Peyer's patch (tissue), 4 donors: Measurements from ENCODE around the gene RAB8B. TPM values are rescaled to one million over a fixed set of nuclear protein-coding genes. Genes with fewer than 3 reads are reported as not detected.

Source experiments
- DNase-seq, 3 donors: peaks; one replicate each; pipeline ENCODE4 v3.0.0-alpha.2; 2017 to 2019
- H3K27ac ChIP-seq, 4 donors: fragments of 200-600 bp; sonication (generic); one replicate each; pipeline ENCODE4 v1.5.1; 2016 to 2019
- H3K27me3 ChIP-seq, 2 donors: fragments of 200-600 bp; sonication (generic); one replicate each; pipeline ENCODE4 v1.5.1; 2019
- H3K36me3 ChIP-seq, 3 donors: fragments of 200-600 bp; sonication (generic); one replicate each; pipeline ENCODE4 v1.5.1; 2016 to 2019
- H3K4me1 ChIP-seq, 4 donors: fragments of 200-600 bp; sonication (generic); one replicate each; pipeline ENCODE4 v1.5.1; 2016 to 2019
- H3K4me3 ChIP-seq, 4 donors: fragments of 200-600 bp; sonication (generic); 1 replicate in 3 of 4; 2 replicates in 1 of 4; pipeline ENCODE4 v1.5.1; 2016 to 2019; ENCODE audit warnings: mild to moderate bottlenecking in 1 of 4
- H3K9me3 ChIP-seq, 4 donors: fragments of 200-600 bp; sonication (generic); one replicate each; pipeline ENCODE4 v1.5.1; 2016 to 2019; ENCODE audit warnings: mild to moderate bottlenecking in 1 of 4
- CTCF ChIP-seq, 6 experiments: fragments of 450-650 bp in 4 of 6; fragments of 200-600 bp in 2 of 6; sonication (generic) in 1 of 6; IDR thresholded peaks; one replicate each; pipeline ENCODE4 v1.5.1; 2017 to 2019; ENCODE audit warnings: antibody characterized with exemption in 6 of 6, mild to moderate bottlenecking in 3 of 6, moderate library complexity in 1 of 6
- POLR2A ChIP-seq, 2 donors: fragments of 450-650 bp; IDR thresholded peaks; one replicate each; pipeline ENCODE4 v1.5.1; 2017; ENCODE audit warnings: antibody characterized with exemption in 2 of 2, mild to moderate bottlenecking in 2 of 2, moderate library complexity in 2 of 2
- total RNA-seq, 4 donors: library from RNA; depleted of rRNA; stranded (reverse); fragments of >200 nt; gene quantifications; one replicate each; pipeline ENCODE4 v1.1.0, GENCODE V29; 2016

Gene RAB8B
- total RNA-seq, 4 donors from 2014 or later = 11.7 to 35.5 (median 25.3) TPM

- no peak overlapping the region for H3K4me3 ChIP-seq
- no peaks in the 10 kb centered on the region for H3K9me3 ChIP-seq
- TF ChIP-seq CTCF (IDR thresholded peaks at IDR 0.05) = no peak
- no peak for TF ChIP-seq POLR2A (IDR thresholded peaks at IDR 0.05)
- peaks cover 0 to 35% (median 0%) of the 10 kb centered on the region in 3 donors for H3K36me3 ChIP-seq
- no peak for DNase-seq
- no peak overlapping the region for H3K27ac ChIP-seq
- no peaks in the 10 kb centered on the region for H3K4me1 ChIP-seq
- H3K27me3 ChIP-seq = no peaks in the 10 kb centered on the region
These were observed 117.2 kb downstream of the RAB8B start for GRCh38 chr15:63306492-63307073.

GRCh38 chr15:63308491-63308890 lies 119.1 kb downstream of the RAB8B start:
- no peak for DNase-seq
- H3K9me3 ChIP-seq = no peaks in the 10 kb centered on the region
- H3K4me1 ChIP-seq = no peaks in the 10 kb centered on the region
- H3K4me3 ChIP-seq = no peak overlapping the region
- no peak overlapping the region for H3K27ac ChIP-seq
- peaks cover 0 to 19% (median 0%) of the 10 kb centered on the region in 3 donors for H3K36me3 ChIP-seq
- TF ChIP-seq CTCF (IDR thresholded peaks at IDR 0.05) (no peak), POLR2A (IDR thresholded peaks at IDR 0.05) (no peak)
- H3K27me3 ChIP-seq = no peaks in the 10 kb centered on the region

DNA sequence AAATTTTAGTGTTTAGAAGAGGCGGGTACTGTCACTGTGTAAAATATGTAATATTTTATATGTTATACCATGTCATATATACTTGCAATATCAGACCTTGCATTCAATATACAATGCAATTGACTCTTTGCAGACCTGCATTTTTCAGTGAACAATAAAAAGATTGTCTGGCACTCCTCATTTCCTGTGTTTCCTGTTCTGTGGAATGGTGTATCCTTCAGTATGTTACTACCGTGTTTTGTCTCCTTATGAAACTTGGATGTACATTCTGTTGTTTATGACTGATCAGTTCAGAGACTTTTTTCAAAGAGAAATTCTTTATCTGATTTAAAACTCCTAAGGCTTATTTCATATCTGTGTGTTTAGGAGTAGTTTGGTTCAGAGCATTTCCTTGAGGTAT lies 119.5 kb downstream of the RAB8B start:
- no peaks in the 10 kb centered on the region for H3K4me1 ChIP-seq
- H3K27me3 ChIP-seq = no peaks in the 10 kb centered on the region
- DNase-seq = no peak
- H3K4me3 ChIP-seq = no peak overlapping the region
- TF ChIP-seq POLR2A (IDR thresholded peaks at IDR 0.05) = no peak
- TF ChIP-seq CTCF (IDR thresholded peaks at IDR 0.05) = no peak
- peaks cover 0 to 17% (median 0%) of the 10 kb centered on the region in 3 donors for H3K36me3 ChIP-seq
- no peak overlapping the region for H3K27ac ChIP-seq
- H3K9me3 ChIP-seq = no peaks in the 10 kb centered on the region

- Histone ChIP-seq H3K36me3 (peaks cover 0 to 13% (median 0%) of the 10 kb centered on the region in 3 donors), H3K9me3 (no peaks in the 10 kb centered on the region), H3K4me3 (no peak overlapping the region), H3K27me3 (no peaks in the 10 kb centered on the region), H3K27ac (no peak overlapping the region), H3K4me1 (no peaks in the 10 kb centered on the region)
- TF ChIP-seq POLR2A (IDR thresholded peaks at IDR 0.05) (no peak), CTCF (IDR thresholded peaks at IDR 0.05) (no peak)
- DNase-seq = no peak
These were observed 121.2 kb downstream of the RAB8B start for GRCh38 chr15:63310646-63311045.

DNA sequence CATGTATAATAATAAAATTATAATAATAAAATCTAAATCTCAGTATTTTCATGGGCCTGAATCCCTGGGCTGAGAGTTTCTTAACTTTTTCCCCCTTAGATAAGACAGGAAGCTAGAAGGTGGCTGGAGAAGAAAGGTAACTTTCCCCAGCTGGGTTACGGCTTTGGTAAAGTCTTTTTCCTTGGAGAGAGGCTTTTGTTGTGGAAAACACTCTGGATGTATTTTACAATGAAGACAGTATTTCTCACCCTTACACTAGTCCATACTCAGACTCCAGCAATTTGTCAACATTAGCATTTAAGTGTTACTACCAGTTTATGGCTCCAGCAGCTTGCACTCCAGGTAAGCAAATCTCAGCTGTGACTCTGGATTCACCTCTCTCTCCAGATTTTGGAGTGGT lies 122.9 kb downstream of the RAB8B start:
- no peak for DNase-seq
- Histone ChIP-seq H3K4me1 (no peaks in the 10 kb centered on the region), H3K27me3 (no peaks in the 10 kb centered on the region), H3K4me3 (no peak overlapping the region), H3K9me3 (no peaks in the 10 kb centered on the region), H3K27ac (no peak overlapping the region), H3K36me3 (no peaks in the 10 kb centered on the region)
- TF ChIP-seq CTCF (IDR thresholded peaks at IDR 0.05) (no peak), POLR2A (IDR thresholded peaks at IDR 0.05) (no peak)

DNA sequence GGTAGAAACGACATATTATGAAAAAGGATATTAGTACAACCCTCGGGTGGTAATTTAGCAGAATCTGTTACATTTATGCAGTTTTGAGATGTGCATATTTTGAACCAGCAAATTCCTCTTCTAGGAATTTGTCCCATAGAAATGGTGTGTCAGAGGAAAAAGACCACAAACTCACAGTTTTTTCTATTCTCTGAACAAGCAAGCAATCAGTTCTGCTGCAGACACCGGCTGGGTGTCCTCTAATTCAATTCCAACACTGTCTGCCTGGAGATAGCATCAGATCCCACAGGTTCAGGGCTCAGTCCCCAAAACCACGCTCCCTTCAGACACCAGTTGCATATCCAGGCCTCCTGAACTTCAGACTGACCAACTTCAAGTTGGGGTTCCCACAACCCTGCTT lies 124.4 kb downstream of the RAB8B start:
- no peaks in the 10 kb centered on the region for H3K4me1 ChIP-seq
- no peak for TF ChIP-seq CTCF (IDR thresholded peaks at IDR 0.05)
- TF ChIP-seq POLR2A (IDR thresholded peaks at IDR 0.05) = no peak
- no peak for DNase-seq
- no peaks in the 10 kb centered on the region for H3K27me3 ChIP-seq
- H3K4me3 ChIP-seq = no peak overlapping the region
- H3K27ac ChIP-seq = no peak overlapping the region
- H3K9me3 ChIP-seq = no peaks in the 10 kb centered on the region
- H3K36me3 ChIP-seq = no peaks in the 10 kb centered on the region
